H1 (cell line): ENCODE results near the gene SPG7. TPM values are rescaled to one million over a fixed set of nuclear protein-coding genes. Genes with fewer than 3 reads are reported as not detected.

Experiments
- CTCF ChIA-PET: fragments of 300-600 bp; sonication (Branson Sonifier 250); formaldehyde crosslinking; loops from one replicate; lab custom pipeline; 2021; ENCODE audit not compliant: partially characterized antibody; lab: Charles Lee
- POLR2A ChIA-PET: fragments of 300-600 bp; sonication (Branson Sonifier 250); formaldehyde crosslinking; loops from one replicate; lab custom pipeline; 2021; ENCODE audit warnings: inconsistent platforms; ENCODE audit not compliant: partially characterized antibody; lab: Charles Lee
- DNase-seq, 2 experiments: peaks; one replicate each; pipeline versions ENCODE4 v3.0.0 to v3.0.0-alpha.2; 2010 to 2022; ENCODE audit warnings: low spot score in 2 of 2, low read depth in 1 of 2, mixed read lengths in 1 of 2
- FAIRE-seq: peaks from 2 replicates; lab custom pipeline; 2011; peaks lifted over from hg19 to GRCh38; lab: Jason Lieb, UNC
- H2AFZ ChIP-seq: 2 replicates; pipeline ENCODE4 v1.8.1; 2012; ENCODE audit warnings: low read length, inconsistent platforms
- H2AK5ac ChIP-seq: 2 replicates; pipeline ENCODE4 v1.6.1; 2013; ENCODE audit warnings: low read depth, low read length
- H2BK120ac ChIP-seq: replicated peaks from 2 replicates; pipeline ENCODE3; 2013; ENCODE audit warnings: low read depth, low read length, inconsistent platforms
- H2BK12ac ChIP-seq: 2 replicates; pipeline ENCODE4 v1.6.1; 2013; ENCODE audit warnings: low read depth, low read length
- H2BK15ac ChIP-seq: 2 replicates; pipeline ENCODE4 v1.6.1; 2013; ENCODE audit warnings: low read length
- H2BK20ac ChIP-seq: 2 replicates; pipeline ENCODE4 v1.6.1; 2013; ENCODE audit warnings: low read length
- H2BK5ac ChIP-seq: 2 replicates; pipeline ENCODE4 v1.6.1; 2013; ENCODE audit warnings: low read depth, low read length
- H3K14ac ChIP-seq: 2 replicates; pipeline ENCODE4 v1.6.1; 2013; ENCODE audit warnings: inconsistent platforms; ENCODE audit not compliant: insufficient read length
- H3K18ac ChIP-seq: 2 replicates; pipeline ENCODE4 v1.6.1; 2013; ENCODE audit warnings: low read length; ENCODE audit errors: extremely low read depth
- H3K23ac ChIP-seq: 2 replicates; pipeline ENCODE4 v1.6.1; 2013; ENCODE audit warnings: inconsistent platforms; ENCODE audit not compliant: insufficient read length
- H3K23me2 ChIP-seq: 2 replicates; pipeline ENCODE4 v1.6.1; 2013; ENCODE audit warnings: low read depth, low read length
- H3K27ac ChIP-seq: 2 replicates; pipeline ENCODE4 v1.6.1; 2011; ENCODE audit warnings: low read depth, low read length, inconsistent platforms
- H3K27me3 ChIP-seq, 4 experiments: replicated peaks in 1 of 4; 1 replicate in 1 of 4; 2 replicates in 3 of 4; pipeline versions ENCODE4 v1.6.1 to v1.8.1; 2011 to 2013; ENCODE audit warnings: low read length in 3 of 4, mild to moderate bottlenecking in 3 of 4, inconsistent platforms in 2 of 4, mixed read lengths in 2 of 4, moderate library complexity in 1 of 4; ENCODE audit not compliant: control insufficient read depth in 3 of 4, insufficient read depth in 3 of 4; ENCODE audit errors: extremely low read depth in 1 of 4
- H3K36me3 ChIP-seq, 4 experiments: 2 replicates each; pipeline versions ENCODE4 v1.6.1 to v1.8.1; 2011 to 2013; ENCODE audit warnings: mild to moderate bottlenecking in 4 of 4, low read length in 3 of 4, moderate library complexity in 2 of 4, control low read depth in 1 of 4, inconsistent platforms in 1 of 4; ENCODE audit not compliant: insufficient read depth in 4 of 4, control insufficient read depth in 2 of 4
- H3K4ac ChIP-seq: replicated peaks from 2 replicates; pipeline ENCODE3; 2013; ENCODE audit warnings: low read length, low read depth, mixed read lengths, inconsistent platforms; ENCODE audit not compliant: insufficient read length
- H3K4me1 ChIP-seq, 4 experiments: replicated peaks in 1 of 4; 1 replicate in 1 of 4; 2 replicates in 3 of 4; pipeline versions ENCODE4 v1.6.1 to v1.8.1; 2011 to 2013; ENCODE audit warnings: low read length in 3 of 4, inconsistent platforms in 2 of 4, mixed read lengths in 1 of 4; ENCODE audit not compliant: insufficient read depth in 4 of 4, control insufficient read depth in 3 of 4
- H3K4me2 ChIP-seq, 2 experiments: 2 replicates each; pipeline versions ENCODE4 v1.6.1 to v1.8.1; 2011 to 2013; ENCODE audit warnings: low read depth in 2 of 2, low read length in 2 of 2, control low read depth in 1 of 2, inconsistent platforms in 1 of 2, mild to moderate bottlenecking in 1 of 2; ENCODE audit not compliant: insufficient read depth in 1 of 2
- H3K4me3 ChIP-seq, 4 experiments: fragments of 200-600, 300-600 bp in 1 of 4; sonication (generic), shearing (Covaris generic), sonication (Bioruptor Twin) in 1 of 4; 2 replicates each; pipeline versions ENCODE4 v1.5.1 to v1.8.1; 2011 to 2016; ENCODE audit warnings: low read length in 4 of 4, low read depth in 3 of 4, control low read depth in 2 of 4, inconsistent platforms in 2 of 4, mild to moderate bottlenecking in 2 of 4, mixed read lengths in 1 of 4, moderate library complexity in 1 of 4; ENCODE audit not compliant: insufficient read depth in 2 of 4; ENCODE audit errors: extremely low read depth in 1 of 4
- H3K56ac ChIP-seq: replicated peaks from 2 replicates; pipeline ENCODE3; 2013; ENCODE audit warnings: low read depth, mild to moderate bottlenecking, mixed read lengths, low read length, inconsistent platforms; ENCODE audit not compliant: insufficient read length
- H3K79me1 ChIP-seq: 2 replicates; pipeline ENCODE4 v1.6.1; 2013; ENCODE audit warnings: low read depth, low read length, control low read depth
- H3K79me2 ChIP-seq, 2 experiments: 2 replicates each; pipeline versions ENCODE4 v1.6.1 to v1.8.1; 2012 to 2013; ENCODE audit warnings: low read length in 2 of 2, mild to moderate bottlenecking in 2 of 2, inconsistent platforms in 1 of 2; ENCODE audit not compliant: insufficient read depth in 2 of 2, control insufficient read depth in 1 of 2
- H3K9ac ChIP-seq, 4 experiments: replicated peaks in 1 of 4; 1 replicate in 1 of 4; 2 replicates in 3 of 4; pipeline versions ENCODE4 v1.6.1 to v1.8.1; 2011 to 2013; ENCODE audit warnings: low read depth in 3 of 4, low read length in 3 of 4, control low read depth in 2 of 4, mild to moderate bottlenecking in 2 of 4, moderate library complexity in 2 of 4, inconsistent platforms in 1 of 4; ENCODE audit errors: extremely low read depth in 1 of 4
- H3K9me3 ChIP-seq, 2 experiments: 2 replicates each; pipeline versions ENCODE4 v1.6.1 to v1.8.1; 2012 to 2013; ENCODE audit warnings: mild to moderate bottlenecking in 2 of 2, moderate library complexity in 2 of 2, control low read depth in 1 of 2, inconsistent platforms in 1 of 2, low read depth in 1 of 2, low read length in 1 of 2, mixed read lengths in 1 of 2; ENCODE audit not compliant: insufficient read depth in 2 of 2
- H4K20me1 ChIP-seq, 2 experiments: replicated peaks in 1 of 2; 2 replicates each; pipeline versions ENCODE3 to v1.8.1; 2011 to 2013; ENCODE audit warnings: inconsistent platforms in 2 of 2, low read length in 2 of 2, mild to moderate bottlenecking in 1 of 2; ENCODE audit not compliant: insufficient read depth in 2 of 2, control insufficient read depth in 1 of 2
- H4K5ac ChIP-seq: 2 replicates; pipeline ENCODE4 v1.6.1; 2013; ENCODE audit warnings: low read length, low read depth, mixed read lengths, inconsistent platforms; ENCODE audit not compliant: insufficient read length
- H4K8ac ChIP-seq: 2 replicates; pipeline ENCODE4 v1.8.0; 2013; ENCODE audit warnings: mild to moderate bottlenecking, moderate library complexity, low read length, inconsistent platforms; ENCODE audit not compliant: insufficient read depth; ENCODE audit errors: extremely low read depth
- H4K91ac ChIP-seq: replicated peaks from 2 replicates; pipeline ENCODE3; 2013; ENCODE audit warnings: low read length, mixed read lengths, inconsistent platforms; ENCODE audit not compliant: insufficient read length
- BCL11A ChIP-seq, 2 experiments: IDR thresholded peaks; one replicate each; pipeline ENCODE4 v1.6.1; 2011; ENCODE audit warnings: low read depth in 2 of 2, low read length in 2 of 2, mild to moderate bottlenecking in 2 of 2
- CBX8 ChIP-seq: fragments of 300-800, 300-1000 bp; sonication (generic); IDR thresholded peaks from 2 replicates; pipeline ENCODE4 v1.7.1; 2016; ENCODE audit warnings: low read depth, low read length, borderline replicate concordance
- CHD1 ChIP-seq: IDR thresholded peaks from 2 replicates; pipeline ENCODE4 v1.6.1; 2012; ENCODE audit warnings: low read depth, low read length, improper control_type of control experiment
- FOSL1 ChIP-seq: IDR thresholded peaks from 2 replicates; pipeline ENCODE4 v1.6.1; 2011; ENCODE audit warnings: mild to moderate bottlenecking, low read depth, low read length, moderate library complexity; ENCODE audit not compliant: insufficient read depth
- GABPA ChIP-seq: IDR thresholded peaks from 2 replicates; pipeline ENCODE4 v1.6.1; 2011; ENCODE audit warnings: mild to moderate bottlenecking, low read length, moderate library complexity, borderline replicate concordance; ENCODE audit not compliant: insufficient read depth
- KDM5A ChIP-seq: fragments of 200-600 bp; IDR thresholded peaks from 2 replicates; pipeline ENCODE4 v1.7.1; 2012; ENCODE audit warnings: mild to moderate bottlenecking, low read length, inconsistent platforms, mixed read lengths
- MAFK ChIP-seq: IDR thresholded peaks from 2 replicates; pipeline ENCODE4 v1.6.1; 2012; ENCODE audit warnings: low read depth, mild to moderate bottlenecking, improper control_type of control experiment, low read length
- RAD21 ChIP-seq, 2 experiments: IDR thresholded peaks in 1 of 2; conservative IDR thresholded peaks in 1 of 2; 2 replicates each; pipeline ENCODE4 v1.6.1; 2011; ENCODE audit warnings: low read depth in 2 of 2, low read length in 2 of 2, improper control_type of control experiment in 1 of 2, inconsistent platforms in 1 of 2, mild to moderate bottlenecking in 1 of 2, moderate library complexity in 1 of 2
- RBBP5 ChIP-seq: IDR thresholded peaks from 2 replicates; pipeline ENCODE4 v1.7.1; 2012; ENCODE audit warnings: low read depth, mild to moderate bottlenecking, inconsistent platforms, low read length, moderate library complexity, borderline replicate concordance
- SIN3A ChIP-seq, 2 experiments: IDR thresholded peaks in 1 of 2; conservative IDR thresholded peaks in 1 of 2; 2 replicates each; pipeline ENCODE4 v1.6.1; 2011 to 2012; ENCODE audit warnings: low read length in 2 of 2, improper control_type of control experiment in 1 of 2, low read depth in 1 of 2, mild to moderate bottlenecking in 1 of 2
- TAF1 ChIP-seq: IDR thresholded peaks from 2 replicates; pipeline ENCODE4 v1.6.1; 2011; ENCODE audit warnings: mild to moderate bottlenecking, low read depth, low read length
- WGBS, 2 experiments: shearing (Covaris generic) in 1 of 2; methylation state at CpG; one replicate each; pipeline versions ENCODE4 v1.1.6 to v1.1.7; 2013 to 2015; ENCODE audit warnings: low lambda C conversion rate in 2 of 2, mixed read lengths in 2 of 2, inconsistent platforms in 1 of 2, low coverage in 1 of 2, missing lambda C conversion rate in 1 of 2; ENCODE audit not compliant: insufficient replicate concordance in 2 of 2, insufficient coverage in 1 of 2, insufficient read length in 1 of 2; ENCODE audit errors: extremely low coverage in 1 of 2, missing lambda C conversion rate in 1 of 2; 5-methylcytosine and 5-hydroxymethylcytosine counted together
- polyA plus RNA-seq, 7 experiments: library from polyadenylated mRNA; depleted of rRNA in 3 of 7; stranded (reverse) in 5 of 7; unstranded in 2 of 7; fragments of >200 nt in 5 of 7; fragments of 200-250 nt in 2 of 7; gene quantifications; 1 replicate in 5 of 7; 2 replicates in 1 of 7; 4 replicates in 1 of 7; pipeline versions ENCODE4 v1.2.1 to v1.2.3, GENCODE V29; 2011 to 2013; ENCODE audit warnings: missing spikeins in 2 of 7, mixed read lengths in 2 of 7
- total RNA-seq: library from RNA; stranded (reverse); fragmentation: NEBNext Ultra II Directional; extraction: Animal tissue kit (Norgen Biotek cat#: 25700); gene quantifications from 2 replicates; pipeline ENCODE4 v1.2.1, GENCODE V29; 2021

SPG7 gene
- total and polyA plus RNA-seq, 2 of the 8 experiments (the other 6 are each of a cell fraction or from before 2014, with no cell fraction given), result 72.1 to 113 TPM

DNA sequence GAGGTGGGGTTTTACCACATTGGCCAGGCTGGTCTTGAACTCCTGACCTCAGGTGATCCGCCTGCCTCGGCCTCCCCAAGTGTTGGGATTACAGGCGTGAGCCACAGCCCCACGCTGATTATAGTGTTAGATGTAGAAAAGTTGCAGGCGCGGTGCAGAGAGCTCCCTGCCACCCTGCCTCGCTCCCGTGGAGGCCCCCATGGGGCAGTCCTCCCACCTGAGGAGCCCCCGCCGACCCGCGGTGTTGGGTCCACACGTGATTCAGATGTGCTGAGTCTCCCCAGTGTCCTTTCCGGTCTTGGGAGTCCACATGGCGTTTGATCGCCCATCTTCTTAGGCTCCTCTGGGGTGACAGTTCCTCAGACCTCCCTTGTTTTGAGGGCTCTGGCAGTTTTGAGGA lies 47.1 kb downstream of the SPG7 start:
- Histone ChIP-seq H3K79me1 (no peaks in the 10 kb centered on the region; the same call in 1 of the 2 replicates), H3K56ac (no peak overlapping the region), H3K9me3 (no peaks in the 10 kb centered on the region), H3K79me2 (no peaks in the 10 kb centered on the region), H4K91ac (no peak overlapping the region), H2BK120ac (no peak overlapping the region), H2AK5ac (no peak overlapping the region), H2AFZ (no peak overlapping the region), H3K27ac (no peak overlapping the region), H2BK20ac (no peak overlapping the region), H3K4me1 (no peaks in the 10 kb centered on the region), H2BK5ac (no peak overlapping the region), H4K8ac (no peak overlapping the region), H3K4me2 (no peak overlapping the region), H4K20me1 (peaks cover 0 to 15% of the 10 kb centered on the region in 2 experiments), H3K14ac (no peak overlapping the region), H3K23ac (no peak overlapping the region), H3K23me2 (peaks cover 2% of the 10 kb centered on the region), H3K4me3 (no peak overlapping the region), H3K36me3 (peaks cover 9 to 36% (median 30%) of the 10 kb centered on the region in 4 experiments), H3K4ac (no peak overlapping the region), H3K9ac (no peak overlapping the region), H4K5ac (no peak overlapping the region), H2BK15ac (no peak overlapping the region), H3K18ac (no peak overlapping the region), H2BK12ac (no peak overlapping the region), H3K27me3 (no peaks in the 10 kb centered on the region)
- POLR2A ChIA-PET, result interaction anchor here (1.4 to 2.2 kb wide), 2 partner anchors 10 to 45 kb away, joined by 3 to 9 read pairs; no protein-coding TSS in a partner anchor
- 96% methylated on average over 16 of the region's 16 CpGs; no CpG with 5 or more reads in 1 of the 2 experiments for WGBS, 2 experiments
- FAIRE-seq, result no peak
- CTCF ChIA-PET, result interaction anchor here (0.7 to 1.3 kb wide), 2 partner anchors 10 to 197 kb away, joined by 3 to 5 read pairs; no protein-coding TSS in a partner anchor
- TF ChIP-seq MAFK, result no peak
- TF ChIP-seq SIN3A (conservative IDR thresholded peaks at IDR 0.05 in 1 of 2, IDR thresholded peaks at IDR 0.05 in 1 of 2; ENCODE audit: low read depth in 1 of 2, low read length in 2 of 2), result no peak
- no peak for TF ChIP-seq KDM5A
- no peak for TF ChIP-seq RAD21 (IDR thresholded peaks at IDR 0.05 in 1 of 2, conservative IDR thresholded peaks at IDR 0.05 in 1 of 2; ENCODE audit: low read depth in 2 of 2, low read length in 2 of 2)
- TF ChIP-seq GABPA, result no peak
- TF ChIP-seq RBBP5, result no peak
- no peak for TF ChIP-seq TAF1
- TF ChIP-seq BCL11A (IDR thresholded peaks at IDR 0.05; ENCODE audit: low read depth in 2 of 2, low read length in 2 of 2), result no peak
- TF ChIP-seq CBX8, result no peak
- TF ChIP-seq FOSL1, result no peak
- no peak for TF ChIP-seq CHD1
- DNase-seq, result no peak
